Hippocampal formation (tissue), 2 donors: ENCODE results near the gene SPDYC.

Source experiments
- DNase-seq, 2 donors: peaks; one replicate each; lab custom pipeline; 2025; lab: John Stamatoyannopoulos, UW

Gene SPDYC, protein sequence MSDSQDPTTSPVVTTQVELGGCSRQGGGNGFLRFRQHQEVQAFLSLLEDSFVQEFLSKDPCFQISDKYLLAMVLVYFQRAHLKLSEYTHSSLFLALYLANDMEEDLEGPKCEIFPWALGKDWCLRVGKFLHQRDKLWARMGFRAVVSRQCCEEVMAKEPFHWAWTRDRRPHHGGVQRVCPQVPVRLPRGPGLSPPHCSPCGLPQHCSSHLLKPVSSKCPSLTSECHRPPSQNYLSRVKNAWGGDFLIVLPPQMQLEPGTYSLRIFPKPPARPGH

DNA sequence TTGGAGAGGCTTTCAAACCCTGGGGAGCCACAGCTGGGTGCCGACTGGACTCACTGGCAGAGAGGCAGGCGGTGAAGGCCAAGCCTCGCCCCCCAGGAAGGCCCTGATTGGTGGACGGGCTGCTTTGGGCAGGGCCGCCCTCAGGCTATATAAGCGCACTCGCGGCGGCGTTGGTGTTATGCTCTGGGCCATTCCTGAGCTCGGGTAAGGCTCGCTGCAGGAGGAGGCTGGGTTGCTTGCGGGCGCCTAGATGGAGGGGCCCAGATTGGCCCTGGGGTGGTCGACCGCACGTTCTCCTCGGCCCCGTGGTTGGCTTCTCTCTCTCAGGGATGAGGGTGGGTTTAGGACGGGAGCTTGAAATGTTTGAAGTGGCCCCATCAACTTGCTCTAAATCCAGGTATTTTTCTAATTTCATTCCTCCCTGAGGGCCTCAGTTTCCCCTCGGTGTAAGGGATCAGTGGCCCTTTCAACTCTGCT, at the start of gene SPDYC:
Gene SPDYC (plus strand): TSS at position 176 of the 477 bp plus-strand sequence. CDS start 1,125 bp downstream, outside the sequence.
- DNase-seq: no peak

DNA sequence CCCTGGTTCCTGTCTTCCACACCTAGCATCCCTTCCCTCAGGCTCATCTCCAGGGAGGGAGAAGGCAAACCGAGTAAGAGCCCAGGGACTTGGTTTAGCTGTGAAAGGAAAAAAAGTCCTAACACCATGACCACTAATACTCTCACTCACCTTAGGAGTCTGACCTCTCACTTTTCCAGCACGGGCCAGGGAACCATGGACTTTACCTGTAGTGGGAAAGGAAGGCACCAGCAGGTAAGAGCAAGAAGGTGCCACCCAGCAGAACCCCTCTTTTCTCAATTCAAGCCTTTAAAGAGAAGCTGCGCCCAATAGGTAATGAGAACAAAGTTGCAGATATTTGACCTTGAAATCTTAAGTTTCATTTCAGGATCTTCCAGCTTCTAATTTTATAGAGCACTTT, 49.2 kb upstream of the SPDYC start:
- DNase-seq: no peak

DNA sequence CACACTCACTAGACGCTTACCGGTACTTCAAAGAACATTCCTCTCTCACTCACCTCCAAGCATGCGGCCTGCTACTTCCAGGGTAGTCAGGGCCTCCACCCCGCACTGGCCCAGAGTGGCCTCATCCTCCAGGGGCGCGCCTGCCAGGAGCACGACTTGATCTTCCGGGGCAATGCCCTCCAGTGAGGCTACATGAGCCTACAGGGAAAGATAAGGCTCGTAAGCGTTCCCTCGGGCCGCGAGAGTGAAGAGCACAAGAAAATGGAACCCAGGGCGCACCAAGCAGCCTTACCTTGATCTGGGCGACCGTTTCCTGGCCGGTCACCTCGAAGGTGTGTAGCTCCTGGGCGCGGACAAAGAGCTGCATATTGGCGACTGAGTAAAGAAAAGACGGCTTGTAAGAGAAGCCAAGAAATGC, 48.6 kb upstream of the SPDYC start:
- no peak for DNase-seq

DNA sequence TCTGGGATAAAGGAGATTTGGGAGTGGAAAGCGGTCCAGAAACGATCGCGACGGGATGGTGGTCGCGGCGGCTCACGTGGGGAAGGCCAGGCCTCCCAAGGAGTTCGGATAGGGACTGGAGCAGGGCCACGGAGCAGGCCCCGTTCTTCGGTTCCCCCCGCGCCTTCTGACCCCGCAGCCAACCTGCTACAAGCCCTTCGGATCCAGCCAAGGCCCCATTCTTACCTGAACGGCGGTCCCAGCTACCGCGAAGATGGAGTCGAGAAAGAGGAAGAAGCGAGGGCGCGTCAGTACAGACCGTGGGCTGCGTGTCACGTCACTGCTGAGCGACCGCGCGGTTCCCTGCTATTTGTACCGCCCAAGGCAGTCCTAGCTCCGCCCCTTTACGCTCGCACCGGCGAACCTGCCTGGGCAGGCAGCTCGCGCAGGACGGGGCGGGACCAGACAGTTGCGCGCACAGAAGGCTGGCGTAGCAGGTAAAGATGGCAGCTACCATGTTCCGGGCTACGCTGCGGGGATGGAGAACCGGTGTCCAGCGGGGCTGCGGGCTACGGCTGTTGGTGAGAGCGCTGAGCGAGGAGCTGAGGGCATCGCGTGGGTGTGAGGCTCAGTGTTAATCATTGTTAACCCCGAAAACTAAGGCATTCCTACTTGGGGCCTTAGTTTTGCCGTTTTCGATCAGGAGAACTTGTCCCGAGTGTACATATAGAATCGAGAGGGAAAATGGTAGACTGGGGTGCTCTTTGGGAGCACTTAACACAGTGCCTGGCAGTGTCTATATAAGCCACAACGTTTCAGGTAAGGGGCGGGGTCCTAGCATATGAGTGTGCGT, 48.0 kb upstream of the SPDYC start, which contains the start of the genes FAU and MRPL49:
Gene FAU (minus strand): TSS at position 270 of the 832 bp plus-strand sequence. CDS start 321 bp downstream, outside the sequence.
Gene MRPL49 (plus strand): TSS at position 457 of the 832 bp plus-strand sequence. CDS start 26 bp downstream, at position 483.
- DNase-seq: peak; percentile 91 to 93

DNA sequence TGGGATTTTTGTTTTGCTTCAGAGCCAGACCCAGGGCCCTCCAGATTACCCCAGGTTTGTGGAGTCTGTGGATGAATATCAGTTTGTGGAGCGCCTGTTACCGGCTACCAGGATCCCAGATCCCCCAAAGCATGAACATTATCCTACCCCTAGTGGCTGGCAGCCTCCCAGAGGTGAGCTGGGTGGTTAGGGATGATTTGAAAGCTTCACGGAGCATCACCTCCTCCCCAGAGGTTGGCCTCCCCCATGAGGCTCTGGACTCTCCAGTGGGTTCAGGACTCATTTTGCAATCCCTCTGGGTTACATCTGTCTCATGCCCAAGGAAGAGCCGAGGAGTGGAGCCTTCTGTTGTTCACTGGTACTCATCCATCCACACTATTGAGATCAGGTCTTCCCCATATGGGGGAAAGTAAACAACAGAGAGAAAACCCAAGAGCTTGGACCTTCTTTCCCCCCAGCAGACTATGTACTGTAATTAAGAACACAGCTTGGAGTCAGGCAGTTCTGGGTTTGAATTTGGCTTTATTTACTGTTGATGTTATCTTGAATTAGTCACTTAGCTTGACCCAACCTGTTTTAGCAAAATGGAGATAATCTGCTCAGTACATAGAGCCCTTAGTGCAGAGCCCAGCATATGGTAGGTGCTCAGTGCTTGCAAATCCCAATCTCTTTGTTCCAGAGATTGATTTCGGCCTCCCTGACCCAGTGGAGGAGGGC, 45.4 kb upstream of the SPDYC start:
- no peak for DNase-seq

DNA sequence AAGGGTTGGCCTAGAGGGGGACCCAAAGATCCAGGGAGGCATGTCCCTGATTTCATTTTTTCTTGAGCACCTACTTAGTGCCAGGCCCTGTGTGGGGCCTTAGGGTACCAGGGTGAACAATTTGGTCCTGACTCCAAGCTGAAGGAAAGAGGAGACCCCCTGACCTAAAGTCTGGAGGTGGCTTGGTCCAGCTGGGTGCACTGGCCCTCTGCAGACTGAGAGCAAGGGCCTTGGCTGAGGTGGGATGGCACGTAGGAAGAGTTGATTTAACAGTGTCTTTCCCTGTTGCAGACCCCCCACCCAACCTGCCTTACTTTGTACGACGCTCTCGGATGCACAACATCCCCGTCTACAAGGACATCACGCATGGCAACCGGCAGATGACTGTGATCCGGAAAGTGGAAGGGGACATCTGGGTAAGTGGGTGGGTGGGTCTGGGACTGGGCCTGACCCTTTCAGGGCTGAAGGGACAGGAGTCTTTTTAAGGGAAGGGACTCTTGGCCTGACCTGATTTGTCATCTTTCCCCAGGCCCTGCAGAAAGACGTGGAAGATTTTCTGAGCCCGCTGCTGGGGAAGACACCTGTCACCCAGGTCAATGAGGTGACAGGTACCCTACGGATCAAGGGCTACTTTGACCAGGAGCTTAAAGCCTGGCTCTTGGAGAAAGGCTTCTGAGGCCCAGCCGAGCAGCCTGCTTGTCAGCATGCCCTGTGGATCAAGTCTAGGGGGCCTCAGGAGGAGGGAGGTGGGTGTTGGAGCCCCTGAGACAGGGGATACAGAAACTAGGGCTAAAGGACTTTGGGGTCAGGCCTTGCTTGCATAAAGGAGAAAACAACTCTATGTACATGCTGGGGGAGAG, 44.6 kb upstream of the SPDYC start:
- no peak for DNase-seq

DNA sequence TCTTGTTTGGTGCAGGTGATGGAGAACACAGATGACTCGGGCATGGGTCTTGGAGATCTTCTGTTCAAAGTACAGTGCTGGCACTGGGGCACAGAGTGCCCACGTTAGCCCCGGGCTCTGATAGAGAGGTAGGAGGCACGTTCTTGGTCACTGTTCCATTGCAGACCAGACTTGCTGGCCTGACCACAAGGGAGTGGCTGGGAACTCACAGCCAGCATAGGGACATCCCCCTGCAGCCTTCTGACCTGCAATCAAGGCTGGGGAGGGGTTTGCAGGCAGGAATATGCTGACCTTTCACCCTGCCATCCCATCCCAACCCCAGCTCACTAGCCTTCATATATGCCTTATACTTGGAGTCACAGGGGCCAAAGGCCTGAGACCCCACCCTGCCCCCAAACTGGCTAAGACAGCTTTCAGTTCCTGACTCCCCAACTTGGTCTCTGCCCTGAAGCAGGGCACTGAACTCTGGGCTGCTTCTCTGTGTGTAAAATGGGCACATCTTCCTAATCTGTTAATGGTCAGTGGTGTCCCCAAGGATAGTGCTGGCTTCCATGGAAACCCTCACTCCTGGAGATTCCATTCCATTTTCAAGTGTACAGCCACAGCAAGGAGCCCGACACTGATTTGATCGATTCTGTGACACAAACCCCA, 43.3 kb upstream of the SPDYC start:
- DNase-seq: no peak

DNA sequence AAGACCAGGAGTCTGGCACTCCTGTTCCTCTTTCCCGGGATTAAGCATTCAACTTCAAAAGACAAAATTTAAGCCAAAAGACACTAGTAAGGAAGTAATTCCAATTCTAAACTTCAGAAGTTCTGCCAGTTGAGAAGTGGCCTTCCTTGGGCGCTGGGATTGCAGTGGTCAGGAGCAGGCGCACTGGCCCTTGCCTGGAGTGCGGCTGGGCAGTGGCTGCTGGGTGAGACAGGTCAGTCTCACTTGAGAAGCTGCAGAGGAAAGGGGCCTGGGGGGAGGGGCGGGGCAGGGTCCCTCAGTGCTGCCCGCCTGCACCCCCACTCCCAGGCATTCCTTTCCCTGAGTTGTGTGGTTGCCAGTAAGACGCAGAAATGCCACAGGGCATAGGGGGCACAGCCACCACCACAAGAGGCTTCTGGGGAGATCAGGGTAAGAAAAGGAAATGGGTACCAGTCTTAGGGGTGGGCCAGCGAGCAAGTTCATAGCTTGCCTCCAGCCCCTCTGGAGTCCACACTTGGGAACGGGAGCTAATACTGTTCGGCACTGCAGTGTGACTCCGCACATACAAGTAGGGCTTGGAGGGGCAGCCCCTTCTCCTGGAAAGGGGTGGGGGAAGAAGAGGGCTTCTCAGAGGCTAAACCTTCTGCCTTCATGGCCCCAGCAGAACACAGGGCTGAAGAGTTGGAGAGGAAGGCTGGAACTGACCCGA, 42.4 kb upstream of the SPDYC start:
- DNase-seq: no peak

DNA sequence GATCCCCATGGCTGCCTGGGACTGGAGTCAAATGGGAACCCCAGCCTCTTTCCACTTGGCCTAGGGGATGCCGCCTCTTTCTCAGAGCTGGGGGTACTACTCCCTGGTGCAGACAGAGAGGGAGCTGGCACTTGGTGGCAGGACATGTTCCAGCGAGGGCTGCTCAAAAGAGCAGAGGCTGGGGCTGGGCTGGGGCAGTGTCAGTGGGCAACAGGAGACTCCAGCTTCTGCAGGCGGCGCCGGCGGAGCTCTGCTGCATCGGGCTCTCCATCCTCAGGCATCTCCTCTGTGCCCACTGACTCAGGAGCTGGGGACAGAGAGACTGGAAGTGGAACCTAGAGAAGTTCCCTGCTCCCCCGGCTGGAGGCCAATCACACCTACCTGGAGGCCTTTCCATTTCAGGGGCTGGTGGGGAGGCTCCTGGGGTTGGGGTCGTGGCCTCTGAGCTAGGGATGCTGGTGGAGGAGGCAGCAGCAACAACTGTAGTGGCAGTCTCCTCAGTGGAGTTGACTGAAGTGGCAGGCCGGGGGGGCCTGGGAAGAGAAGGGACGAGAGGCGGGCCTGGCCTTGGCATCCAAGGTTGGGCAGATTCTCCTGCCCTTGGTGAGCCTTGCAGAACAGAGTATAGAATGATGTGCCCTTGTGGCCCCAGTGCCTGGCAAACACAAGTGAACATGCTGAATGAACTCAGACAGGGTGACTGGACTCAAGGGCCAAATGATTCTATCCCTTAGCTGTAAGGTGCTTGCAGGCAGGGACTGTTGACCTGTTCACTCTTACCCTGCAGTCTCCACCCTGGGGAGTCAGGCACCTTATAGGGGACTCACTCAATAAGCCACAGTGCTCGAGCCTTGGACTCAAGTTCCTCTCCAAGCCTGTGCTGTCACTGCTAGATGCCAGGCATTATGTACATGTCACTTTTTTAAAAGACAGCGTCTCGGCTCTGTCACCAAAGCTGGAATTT, 41.6 kb upstream of the SPDYC start:
- no peak for DNase-seq

DNA sequence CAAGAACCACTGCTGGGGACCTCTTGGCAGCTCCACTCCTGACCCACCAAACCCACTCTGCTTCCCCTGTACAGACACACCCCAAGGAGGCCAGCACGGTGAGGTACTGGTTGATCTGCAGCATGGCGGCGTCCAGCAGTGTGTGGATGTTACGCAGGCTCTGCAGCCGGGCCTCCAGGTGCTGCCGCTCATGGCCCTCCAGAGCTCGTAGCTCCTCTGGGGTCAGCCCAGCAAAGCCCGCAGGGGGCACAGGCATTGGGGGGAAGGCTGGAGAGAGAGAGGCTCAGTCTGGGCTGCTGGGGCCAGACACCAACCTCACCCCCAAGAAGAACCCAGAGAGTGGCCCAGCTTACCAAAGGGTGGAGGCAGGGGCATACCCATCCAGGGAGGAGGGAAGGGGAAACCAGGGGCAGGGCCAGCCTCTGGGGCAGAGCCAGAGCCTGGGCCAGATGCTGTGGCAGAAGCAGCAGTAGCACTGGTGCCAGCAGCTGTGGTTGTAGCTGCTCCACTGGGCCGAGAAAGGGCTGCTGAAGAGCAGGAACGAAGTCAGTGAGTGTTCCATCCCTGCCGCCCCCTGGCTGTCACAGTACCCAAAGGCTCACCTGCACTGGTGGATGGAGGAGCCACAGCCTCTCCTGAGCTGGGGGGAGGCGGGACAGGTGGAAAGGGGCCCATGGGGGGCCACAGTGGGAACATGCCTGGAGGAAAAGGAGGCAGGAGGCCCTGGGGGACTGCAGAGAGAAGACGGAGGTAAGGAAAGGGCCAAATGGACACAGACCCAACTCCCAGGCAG, 40.2 kb upstream of the SPDYC start:
- no peak for DNase-seq

DNA sequence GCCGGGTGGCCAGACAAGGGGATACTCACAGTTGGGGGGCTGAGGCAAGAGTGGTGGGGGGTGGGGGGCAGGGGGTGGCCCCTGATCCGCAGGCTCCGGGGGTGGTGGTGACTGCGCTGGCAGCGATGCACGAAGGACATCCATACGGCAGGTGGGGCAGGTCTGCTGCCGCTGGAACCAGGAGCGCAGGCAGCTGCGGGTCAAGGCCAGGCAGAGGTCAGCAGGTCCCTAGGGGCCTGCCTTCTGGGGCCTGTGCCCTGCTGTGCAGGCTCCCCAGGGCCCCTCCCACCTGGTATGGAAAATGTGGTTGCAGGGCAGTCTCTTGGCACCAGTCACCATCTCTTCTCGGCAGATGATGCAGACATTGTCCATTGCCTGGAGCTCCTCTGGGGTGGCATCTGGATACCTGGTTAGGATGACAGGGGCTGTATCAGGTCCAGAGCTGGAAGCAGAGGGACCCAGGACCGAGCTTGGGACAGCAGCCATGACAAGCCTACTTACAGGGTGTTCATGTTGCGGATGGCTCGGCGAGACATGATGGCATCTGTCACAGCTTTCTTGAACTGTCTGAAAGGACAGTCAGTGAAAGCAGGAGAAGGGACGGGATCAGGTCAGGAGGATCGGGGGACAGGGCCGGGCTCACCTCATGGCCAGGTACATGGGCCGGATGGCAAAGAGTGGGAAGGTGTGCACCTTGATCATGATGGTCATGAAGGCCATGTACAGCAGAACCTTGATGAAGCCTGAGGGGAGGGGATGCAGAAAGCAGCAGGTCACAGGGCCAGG, 39.2 kb upstream of the SPDYC start:
- no peak for DNase-seq

DNA sequence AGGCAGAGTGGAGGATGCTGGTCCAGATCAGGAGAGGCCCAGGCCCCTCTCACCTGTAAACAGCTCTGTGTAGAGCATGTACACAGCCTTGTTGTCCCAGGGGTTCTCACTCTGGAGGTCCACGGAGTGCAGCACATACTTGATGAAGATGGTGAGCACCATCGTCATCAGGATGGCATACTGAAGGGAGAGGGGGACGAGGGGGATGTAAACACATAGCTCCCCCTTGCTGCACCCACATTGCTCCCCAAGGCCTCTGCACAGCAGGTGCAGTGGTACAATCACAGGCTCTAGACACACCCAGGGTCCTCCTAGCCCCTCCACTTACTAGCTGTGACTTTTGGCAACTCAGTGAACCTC, 38.6 kb upstream of the SPDYC start:
- no peak for DNase-seq

DNA sequence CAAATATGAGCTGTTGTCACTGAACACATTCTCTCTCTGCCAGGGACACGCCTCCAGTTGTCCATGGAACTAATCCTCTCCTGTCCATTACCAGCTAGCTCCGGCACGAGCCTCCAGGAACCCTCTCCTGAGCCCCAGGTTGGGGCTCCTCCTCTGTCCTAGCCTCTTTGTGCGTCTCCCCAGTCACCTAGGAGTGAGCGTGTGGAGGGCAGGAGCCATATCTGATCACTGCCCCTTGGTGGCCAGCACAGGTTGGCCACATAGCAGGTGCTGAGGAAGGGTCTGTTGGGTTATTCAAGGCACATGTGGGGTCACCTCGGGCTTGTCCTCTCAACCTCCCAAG, 38.2 kb upstream of the SPDYC start:
- DNase-seq: no peak

DNA sequence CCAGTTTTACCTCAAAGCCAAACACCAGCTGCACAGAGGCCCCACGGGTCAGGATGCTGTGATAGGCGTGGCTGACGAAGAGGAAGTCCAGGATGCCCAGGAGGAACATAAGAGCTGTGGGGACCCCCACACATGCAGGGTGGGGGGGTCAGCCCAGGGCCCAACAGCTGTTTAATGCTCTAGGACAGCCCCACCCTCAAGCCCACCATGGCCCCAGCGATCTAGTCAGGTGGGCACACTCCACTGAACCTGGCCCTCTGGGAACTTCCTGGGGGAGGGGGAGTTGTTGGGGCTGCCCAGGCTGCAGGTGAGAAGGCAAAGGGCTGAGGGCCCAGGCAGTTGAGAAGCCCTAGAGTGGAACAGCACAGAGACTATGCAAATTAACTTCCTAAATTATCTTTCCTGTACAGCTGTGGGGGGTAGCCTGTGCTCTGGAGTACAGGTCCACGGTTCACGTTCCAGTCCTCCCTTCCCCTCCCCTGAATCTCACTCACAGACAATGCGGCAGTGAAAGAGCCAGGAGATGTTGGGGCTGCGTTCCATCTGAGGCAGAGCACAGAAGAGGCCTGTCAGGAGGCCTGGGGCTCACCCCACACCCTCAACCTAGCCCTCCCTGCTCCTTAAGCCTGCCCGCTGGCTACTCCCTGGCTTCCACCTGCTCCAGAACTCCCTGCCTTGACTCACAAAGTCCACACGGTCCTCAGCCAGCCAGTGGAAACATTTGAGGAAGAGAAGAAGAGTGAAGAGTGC, 37.6 kb upstream of the SPDYC start:
- DNase-seq: no peak

DNA sequence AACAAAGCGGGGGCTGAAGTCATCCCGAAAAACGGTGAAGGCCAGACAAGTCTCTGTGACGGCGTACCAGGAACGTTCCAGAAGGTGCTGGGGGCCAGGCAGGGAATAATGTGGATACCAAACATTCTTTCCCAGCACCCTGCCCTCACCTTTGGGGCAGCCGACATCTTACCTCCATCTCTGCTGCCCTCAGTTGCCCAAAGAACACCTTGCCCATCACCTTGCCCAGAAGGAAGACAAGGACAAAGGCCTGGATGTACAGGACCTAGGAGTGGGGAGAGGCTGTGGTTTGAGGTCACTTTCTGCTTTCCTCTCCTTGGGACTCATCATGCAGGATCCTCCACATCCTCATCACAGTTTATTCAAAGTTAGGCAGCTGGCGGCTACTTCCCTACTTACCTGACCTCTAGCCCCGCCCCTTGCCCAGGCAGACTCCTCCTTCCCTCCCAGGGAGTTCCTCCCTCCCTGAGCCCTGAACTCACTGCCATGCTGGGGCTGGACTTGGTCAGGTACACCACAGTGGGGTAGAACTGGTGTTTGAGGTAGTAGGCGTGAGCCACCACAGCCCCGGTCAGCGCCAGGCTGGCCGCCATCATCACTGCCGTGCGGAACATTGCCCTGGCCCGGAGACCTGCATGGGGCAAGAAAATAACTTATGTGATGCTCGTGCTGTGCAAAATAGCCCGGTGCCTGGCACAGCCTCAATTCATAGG, 36.9 kb upstream of the SPDYC start:
- DNase-seq: no peak

DNA sequence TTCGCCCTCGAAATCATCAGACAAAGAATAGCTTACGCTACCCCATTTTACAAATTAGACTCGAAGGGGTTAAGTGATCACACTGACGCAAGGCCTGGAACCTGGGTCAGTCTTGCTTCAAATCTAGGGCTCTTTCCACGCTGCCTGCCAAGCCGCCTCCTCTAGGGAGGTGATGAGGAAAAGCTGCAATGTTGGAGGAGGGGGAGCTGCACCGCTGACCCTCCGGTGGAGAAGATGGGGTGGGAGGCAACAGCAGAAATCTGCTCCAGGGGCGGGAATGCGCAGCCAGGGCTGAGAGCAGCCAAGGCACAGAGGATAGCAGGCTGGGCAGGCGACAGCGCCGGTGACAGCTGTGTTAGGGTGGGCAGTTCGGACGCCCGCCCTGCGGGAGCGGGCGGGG, 36.3 kb upstream of the SPDYC start:
- no peak for DNase-seq
